Epithelial cell of umbilical artery (primary cell): ENCODE results near the gene OR6C74. TPM values are rescaled to one million over a fixed set of nuclear protein-coding genes. Genes with fewer than 3 reads are reported as not detected.

ENCODE experiments used
- total RNA-seq: library from RNA; depleted of rRNA; stranded (reverse); fragments of >200 nt; gene quantifications from 2 replicates; pipeline ENCODE4 v1.2.3, GENCODE V29; 2014

The OR6C74 gene
- not detected in 2 replicates for total RNA-seq

GRCh38 chr12:55244309-55244708 is at the start of gene OR6C74:
Gene OR6C74 (plus strand): TSS chr12:55244609. CDS start chr12:55247288, 2,679 bp downstream.

GRCh38 chr12:55220725-55221124 is 23.7 kb upstream of the OR6C74 start, which contains the start of gene OR10A7:
Gene OR10A7 (plus strand): TSS chr12:55221025. CDS start chr12:55221025, 0 bp downstream.

Other genes starting within 250 kb of the OR6C74 start
- not detected in 2 replicates for gene NEUROD4, start 224.6 kb upstream of the OR6C74 start, total RNA-seq
- not detected in 2 replicates for gene OR9K2, start 118.2 kb upstream of the OR6C74 start, total RNA-seq
- not detected in 2 replicates for gene OR10A7, start 23.6 kb upstream of the OR6C74 start, total RNA-seq
- gene OR6C6, start 52.0 kb downstream of the OR6C74 start, total RNA-seq, result not detected in 2 replicates
- not detected in 2 replicates for gene OR6C1, start 69.7 kb downstream of the OR6C74 start, total RNA-seq
- gene OR6C3, start 86.1 kb downstream of the OR6C74 start, total RNA-seq, result not detected in 2 replicates
- not detected in 2 replicates for gene OR6C75, start 118.4 kb downstream of the OR6C74 start, total RNA-seq
- gene OR6C65, start 155.9 kb downstream of the OR6C74 start, total RNA-seq, result not detected in 2 replicates
- gene OR6C76, start 181.6 kb downstream of the OR6C74 start, total RNA-seq, result not detected in 2 replicates
- gene OR6C2, start 199.5 kb downstream of the OR6C74 start, total RNA-seq, result not detected in 2 replicates
- gene OR6C70, start 225.5 kb downstream of the OR6C74 start, total RNA-seq, result not detected in 2 replicates
- not detected in 2 replicates for gene OR6C68, start 247.8 kb downstream of the OR6C74 start, total RNA-seq